Stimulated activated CD8-positive, alpha-beta memory T cell treated with anti-CD3 and anti-CD28 coated beads, Interleukin-12 subunit alpha, Interleukin-12 subunit beta, amount 100 ng/mL, for 1 hour (primary cell): ENCODE measurements around the gene NOL12.
"Not testable (repeated sequence)": the region's sequence is repeated elsewhere in the genome, so short reads cannot be mapped to it uniquely, and the experiment has no call there.

Experiments
- DNase-seq: peaks from one replicate; pipeline ENCODE4 v3.0.0-alpha.2; 2020; ENCODE audit warnings: low read depth

The NOL12 gene

DNA sequence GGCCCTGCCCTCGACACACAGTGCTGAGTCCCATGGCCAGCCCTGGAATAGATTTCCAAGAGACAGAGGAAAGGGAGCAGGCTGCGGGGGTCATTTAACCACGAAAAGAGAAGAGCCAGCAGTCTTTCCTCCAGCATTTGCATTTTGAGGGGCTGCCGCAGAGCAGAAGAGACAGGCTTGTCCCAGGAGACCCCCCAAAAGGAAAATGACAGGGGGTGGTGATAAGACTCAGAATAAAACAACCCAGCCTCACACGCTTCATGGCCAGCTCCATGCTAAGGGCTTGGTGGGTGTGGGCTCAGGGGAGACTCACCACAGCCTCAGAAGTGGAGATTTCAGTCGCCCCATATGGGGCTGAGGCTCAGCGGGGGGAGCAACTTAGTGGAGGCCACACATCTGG, 27.6 kb downstream of the NOL12 start:
- DNase-seq = no peak

DNA sequence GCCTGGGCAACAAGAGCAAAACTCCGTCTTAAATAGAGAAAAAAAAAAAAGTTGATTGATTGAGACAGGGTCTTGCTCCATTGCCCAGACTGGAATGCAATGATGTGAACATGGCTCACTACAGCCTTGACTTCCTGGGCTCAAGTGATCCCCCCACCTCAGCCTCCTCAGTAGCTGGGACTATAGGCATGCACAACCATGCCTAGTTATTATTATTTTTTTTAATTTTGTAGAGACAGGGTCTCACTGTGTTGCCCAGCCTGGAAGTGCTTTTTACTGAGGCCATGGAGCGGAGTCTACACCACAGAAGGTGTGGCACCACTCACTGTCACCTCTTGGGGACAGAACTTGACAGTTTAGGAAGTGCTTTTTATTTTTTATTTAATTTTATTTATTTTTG, 28.5 kb downstream of the NOL12 start:
- DNase-seq = no peak

- no peak for DNase-seq
These were observed 29.6 kb downstream of the NOL12 start for GRCh38 chr22:37715760-37716159.

DNA sequence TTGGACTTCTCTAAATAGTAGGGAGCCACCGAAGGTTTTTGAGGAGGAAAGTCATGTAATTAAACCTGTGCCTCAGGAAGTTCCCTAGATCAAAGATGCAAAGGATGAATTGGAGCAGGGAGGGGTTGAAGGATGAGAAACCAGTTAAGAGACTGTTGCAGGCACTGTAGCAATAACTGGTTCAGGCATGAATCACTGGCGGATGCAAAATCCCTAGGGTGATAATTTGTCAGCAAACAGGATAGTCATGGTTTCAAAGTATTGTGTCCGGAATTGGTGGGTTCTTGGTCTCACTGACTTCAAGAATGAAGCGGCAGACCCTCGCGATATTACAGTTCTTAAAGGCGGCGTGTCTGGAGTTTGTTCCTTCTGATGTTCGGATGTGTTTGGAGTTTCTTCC, 30.6 kb downstream of the NOL12 start:
- DNase-seq = no peak

GRCh38 chr22:37717235-37717634, 31.1 kb downstream of the NOL12 start:
- not testable (repeated sequence) for DNase-seq

DNA sequence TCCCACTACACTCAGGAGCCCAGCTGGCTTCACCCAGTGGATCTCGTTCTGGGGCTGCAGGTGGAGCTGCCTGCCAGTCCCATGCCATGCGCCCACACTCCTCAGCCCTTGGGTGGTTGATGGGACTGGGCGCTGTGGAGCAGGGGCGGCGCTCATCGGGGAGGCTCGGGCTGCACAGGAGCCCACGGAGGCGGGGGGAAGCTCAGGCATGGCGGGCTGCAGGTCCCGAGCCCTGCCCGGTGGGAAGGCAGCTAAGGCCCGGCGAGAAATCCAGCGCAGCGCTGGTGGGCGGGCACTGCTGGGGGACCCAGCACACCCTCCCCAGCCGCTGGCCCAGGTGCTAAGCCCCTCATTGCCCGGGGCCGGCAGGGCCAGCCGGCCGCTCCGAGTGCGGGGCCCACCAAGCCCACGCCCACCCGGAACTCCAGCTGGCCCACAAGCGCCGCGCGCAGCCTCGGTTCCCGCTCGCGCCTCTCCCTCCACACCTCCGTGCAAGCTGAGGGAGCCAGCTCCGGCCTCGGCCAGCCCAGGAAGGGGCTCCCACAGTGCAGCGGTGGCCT, 31.7 kb downstream of the NOL12 start:
- DNase-seq = not testable (repeated sequence)

GRCh38 chr22:37725551-37726240, 39.6 kb downstream of the NOL12 start:
- DNase-seq = no peak

- no peak for DNase-seq
These were observed 40.2 kb downstream of the NOL12 start for GRCh38 chr22:37726241-37726887.

DNA sequence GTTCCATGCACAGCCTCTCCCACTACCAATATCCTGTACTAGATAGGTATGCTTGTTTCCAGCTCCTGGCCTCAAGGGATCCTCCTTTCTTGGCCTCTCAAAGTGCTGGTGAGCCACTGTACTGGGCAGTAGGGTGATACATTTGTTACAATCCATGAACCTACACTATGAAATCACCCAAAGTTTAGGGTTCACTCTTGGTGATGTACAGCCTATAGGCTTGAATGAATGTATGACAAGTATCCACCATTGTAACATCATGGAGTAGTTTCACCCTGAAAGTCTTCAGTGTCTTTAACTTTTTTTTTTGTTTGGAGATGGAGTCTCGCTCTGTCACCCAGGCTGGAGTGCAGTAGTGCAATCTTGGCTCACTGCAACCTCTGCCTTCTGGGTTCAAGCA, 42.5 kb downstream of the NOL12 start:
- DNase-seq = no peak

DNA sequence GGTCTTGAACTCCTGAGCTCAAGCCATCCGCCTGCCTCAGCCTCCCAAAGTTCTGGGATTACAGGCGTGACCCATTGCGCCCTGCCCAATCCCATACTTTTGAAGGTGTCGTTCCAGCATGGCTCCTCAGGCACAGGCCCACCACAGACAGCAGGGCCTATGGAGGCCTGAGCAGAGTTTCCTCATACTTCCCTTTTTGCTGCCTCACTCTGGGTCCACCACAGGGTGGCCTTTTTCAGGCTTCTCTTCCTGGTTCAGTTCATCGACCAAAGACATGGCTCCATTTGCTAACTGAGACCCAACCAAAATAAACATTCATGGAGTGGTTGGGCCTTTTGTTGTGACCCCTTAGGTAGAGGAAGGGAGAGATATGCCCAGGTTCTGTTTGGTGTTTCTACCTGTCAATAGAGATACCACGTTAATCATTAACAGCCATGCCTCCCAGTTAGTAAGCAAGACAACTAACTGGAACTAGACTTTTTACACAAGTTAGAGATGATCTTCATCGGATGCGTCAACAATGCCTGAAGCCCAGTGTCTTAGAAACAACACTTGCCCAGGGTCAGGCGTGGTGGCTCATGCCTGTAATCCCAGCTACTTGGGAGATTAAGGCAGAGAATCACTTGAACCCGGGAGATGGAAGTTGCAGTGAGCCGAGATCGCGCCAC, 45.8 kb downstream of the NOL12 start:
- DNase-seq = no peak

- no peak for DNase-seq
These were observed 46.8 kb downstream of the NOL12 start for GRCh38 chr22:37732699-37733607.

DNA sequence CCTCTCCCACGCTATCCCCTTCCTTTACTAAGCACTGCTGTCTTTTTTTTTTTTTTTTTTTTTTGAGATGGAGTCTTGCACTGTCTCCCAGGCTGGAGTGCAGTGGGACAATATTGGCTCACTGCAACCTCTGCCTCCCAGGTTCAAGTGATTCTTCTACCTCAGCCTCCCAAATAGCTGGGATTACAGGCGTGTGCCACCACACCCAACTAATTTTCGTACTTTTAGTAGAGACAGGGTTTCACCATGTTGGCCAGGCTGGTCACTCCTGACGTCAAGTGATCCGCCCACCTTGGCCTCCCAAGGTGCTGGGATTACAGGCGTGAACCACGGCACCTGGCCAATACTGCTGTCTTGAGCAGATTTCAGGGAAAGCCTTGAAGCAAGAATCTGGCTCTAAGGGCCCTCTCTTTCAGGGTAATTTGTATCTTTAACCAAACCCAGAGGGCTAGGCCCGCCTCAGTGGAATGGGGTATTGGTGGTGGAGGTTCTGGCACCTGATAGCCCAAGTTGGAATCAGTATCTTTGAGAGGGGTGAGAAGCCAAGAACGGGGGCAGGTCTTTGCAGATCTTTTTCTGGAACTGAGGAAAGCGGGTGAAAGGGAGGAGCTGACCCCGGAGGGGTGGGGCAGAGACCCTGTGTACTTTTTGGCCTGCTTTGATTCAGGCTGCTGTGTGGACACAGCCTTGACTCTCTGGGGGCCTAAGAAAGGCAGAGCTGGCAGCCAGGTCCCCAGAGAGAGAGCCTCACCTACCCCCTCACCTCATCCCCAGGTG, 47.7 kb downstream of the NOL12 start:
- no peak for DNase-seq

DNA sequence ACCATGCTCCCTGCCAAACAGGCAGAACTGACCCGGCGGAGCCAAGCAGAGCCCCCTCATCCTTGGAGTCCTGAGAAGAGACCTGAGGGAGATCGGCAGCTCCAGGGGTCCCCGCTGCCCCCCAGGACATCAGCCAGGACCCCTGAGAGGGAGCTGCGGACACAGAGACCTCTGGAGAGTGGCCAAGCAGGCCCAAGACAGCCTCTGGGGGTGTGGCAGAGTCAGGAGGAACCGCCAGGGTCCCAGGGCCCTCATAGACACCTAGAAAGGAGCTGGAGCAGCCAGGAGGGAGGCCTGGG, 48.2 kb downstream of the NOL12 start:
- DNase-seq = no peak

DNA sequence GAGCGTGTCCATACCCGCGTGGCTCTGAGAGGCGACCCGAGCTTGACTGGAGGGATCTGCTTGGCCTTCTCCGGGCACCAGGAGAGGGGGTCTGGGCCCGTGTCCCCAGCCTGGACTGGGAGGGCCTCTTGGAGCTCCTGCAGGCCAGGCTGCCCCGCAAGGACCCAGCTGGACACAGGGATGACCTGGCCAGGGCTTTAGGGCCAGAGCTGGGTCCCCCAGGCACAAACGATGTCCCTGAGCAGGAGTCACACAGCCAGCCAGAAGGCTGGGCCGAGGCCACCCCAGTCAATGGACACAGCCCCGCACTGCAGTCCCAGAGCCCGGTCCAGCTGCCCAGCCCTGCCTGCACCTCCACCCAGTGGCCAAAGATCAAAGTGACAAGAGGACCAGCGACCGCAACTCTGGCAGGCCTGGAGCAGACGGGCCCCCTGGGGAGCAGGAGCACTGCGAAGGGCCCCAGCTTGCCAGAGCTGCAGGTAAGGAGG, 48.9 kb downstream of the NOL12 start:
- DNase-seq = no peak

- no peak for DNase-seq
These were observed 52.9 kb downstream of the NOL12 start for GRCh38 chr22:37739035-37739434.

GRCh38 chr22:37739611-37740049, 53.5 kb downstream of the NOL12 start:
- DNase-seq = no peak

GRCh38 chr22:37740455-37741311, 54.5 kb downstream of the NOL12 start:
- DNase-seq = no peak

GRCh38 chr22:37741312-37741795, 55.2 kb downstream of the NOL12 start:
- DNase-seq = no peak

- DNase-seq = no peak
These were observed 56.4 kb downstream of the NOL12 start for GRCh38 chr22:37742376-37743171.
